SJCRH30 (cell line): Measurements from ENCODE around the gene PCDHAC1. TPM values are rescaled to one million over a fixed set of nuclear protein-coding genes. Genes with fewer than 3 reads are reported as not detected.

Experiments used
- DNase-seq, 2 experiments: peaks; one replicate each; pipeline ENCODE4 v3.0.0-alpha.2; 2015 to 2020
- H3K27ac ChIP-seq: fragments of 250-450 bp; sonication (Bioruptor Pico); 2 replicates; pipeline ENCODE4 v1.5.1; 2020; ENCODE audit warnings: mild to moderate bottlenecking, moderate library complexity
- H3K27me3 ChIP-seq: fragments of 250-450 bp; sonication (Bioruptor Pico); 2 replicates; pipeline ENCODE4 v1.5.1; 2020; ENCODE audit warnings: mild to moderate bottlenecking, moderate library complexity
- H3K36me3 ChIP-seq: fragments of 250-450 bp; sonication (Bioruptor Pico); 2 replicates; pipeline ENCODE4 v1.5.1; 2020; ENCODE audit warnings: mild to moderate bottlenecking, moderate library complexity
- H3K4me1 ChIP-seq: fragments of 250-450 bp; sonication (Bioruptor Pico); 2 replicates; pipeline ENCODE4 v1.5.1; 2020; ENCODE audit warnings: mild to moderate bottlenecking, moderate library complexity
- H3K4me3 ChIP-seq: fragments of 250-450 bp; sonication (Bioruptor Pico); 2 replicates; pipeline ENCODE4 v1.5.1; 2020; ENCODE audit warnings: mild to moderate bottlenecking, moderate library complexity
- H3K9me3 ChIP-seq: fragments of 250-450 bp; sonication (Bioruptor Pico); replicated peaks from 2 replicates; pipeline ENCODE4 v1.5.1; 2020; ENCODE audit warnings: mild to moderate bottlenecking, moderate library complexity
- total RNA-seq: library from RNA; depleted of rRNA; stranded (reverse); fragments of >200 nt; shearing (Covaris generic); gene quantifications from 2 replicates; pipeline ENCODE4 v1.2.3, GENCODE V29; 2014

PCDHAC1 gene
- total RNA-seq, 1 experiment from 2014 or later = not detected

DNA sequence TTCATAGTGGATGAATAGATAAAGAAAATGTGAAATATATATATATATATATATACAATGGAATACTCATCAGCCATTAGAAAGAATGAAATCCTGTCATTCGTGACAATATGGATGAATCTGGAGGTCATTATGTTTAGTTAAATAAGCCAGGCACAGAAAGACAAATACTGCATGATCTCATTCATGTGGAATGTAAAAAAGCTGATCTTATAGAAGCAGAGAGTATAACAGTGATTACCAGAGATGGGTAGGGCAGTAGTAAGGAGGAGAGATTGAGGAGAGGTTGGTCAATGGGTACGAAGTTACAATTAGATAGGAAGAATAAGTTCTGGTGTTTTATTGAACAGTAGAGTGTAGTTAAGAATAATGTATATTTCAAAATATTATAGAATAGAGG, 20.5 kb downstream of the PCDHAC1 start:
- H3K27ac ChIP-seq = no peak overlapping the region
- H3K9me3 ChIP-seq = no peaks in the 10 kb centered on the region
- DNase-seq = no peak
- H3K4me3 ChIP-seq = no peak overlapping the region
- no peaks in the 10 kb centered on the region for H3K4me1 ChIP-seq
- H3K27me3 ChIP-seq = 0 out of 2 replicates have a peak, but pooled peaks cover 3% of the 10 kb centered on the region
- no peaks in the 10 kb centered on the region for H3K36me3 ChIP-seq

DNA sequence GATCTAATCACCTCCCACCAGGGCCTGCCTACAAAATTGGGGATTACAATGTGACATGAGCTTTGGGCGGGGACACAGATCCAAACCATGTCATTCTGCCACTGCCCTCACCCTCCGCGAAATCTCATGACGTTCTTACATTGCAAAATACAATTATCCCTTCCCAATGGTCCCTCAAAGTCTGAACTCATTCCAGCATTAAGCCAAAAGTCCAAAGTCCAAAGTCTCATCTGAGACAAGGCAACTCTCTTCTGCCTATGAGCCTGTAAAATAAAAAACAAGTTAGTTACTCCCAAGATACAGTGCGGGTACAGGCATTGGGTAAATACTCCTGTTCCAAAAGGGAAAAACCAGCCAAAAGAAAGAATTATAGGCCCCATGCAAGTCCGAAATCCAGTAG, 25.5 kb downstream of the PCDHAC1 start:
- H3K36me3 ChIP-seq = no peaks in the 10 kb centered on the region
- no peaks in the 10 kb centered on the region for H3K9me3 ChIP-seq
- H3K4me3 ChIP-seq = no peak overlapping the region
- no peak for DNase-seq
- no peak overlapping the region for H3K27ac ChIP-seq
- no peaks in the 10 kb centered on the region for H3K4me1 ChIP-seq
- 0 out of 2 replicates have a peak, but pooled peaks cover 3% of the 10 kb centered on the region for H3K27me3 ChIP-seq

DNA sequence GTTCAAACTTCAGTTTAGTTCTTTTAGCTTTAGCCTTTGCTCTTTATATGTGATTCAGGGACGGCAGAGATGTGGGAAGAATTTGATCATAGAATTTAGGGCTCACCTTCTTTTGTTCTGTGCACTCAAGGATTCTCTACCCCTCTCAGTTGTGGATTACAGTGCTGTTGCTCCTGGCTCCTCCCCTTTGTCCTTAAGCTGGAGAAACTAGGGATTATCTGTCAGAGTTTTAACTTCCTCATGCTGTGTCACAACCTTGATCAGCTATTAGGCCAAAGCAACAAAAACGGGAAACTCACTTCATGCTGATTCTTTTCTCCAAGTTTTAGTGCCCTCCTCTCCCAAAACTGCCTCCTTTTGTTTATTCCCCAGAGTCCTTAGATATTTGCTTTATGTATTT, 27.1 kb downstream of the PCDHAC1 start:
- 0 out of 2 replicates have a peak, but pooled peaks cover 2% of the 10 kb centered on the region for H3K27me3 ChIP-seq
- no peak overlapping the region for H3K4me3 ChIP-seq
- no peak for DNase-seq
- no peaks in the 10 kb centered on the region for H3K9me3 ChIP-seq
- H3K27ac ChIP-seq = no peak overlapping the region
- H3K36me3 ChIP-seq = no peaks in the 10 kb centered on the region
- H3K4me1 ChIP-seq = no peaks in the 10 kb centered on the region

DNA sequence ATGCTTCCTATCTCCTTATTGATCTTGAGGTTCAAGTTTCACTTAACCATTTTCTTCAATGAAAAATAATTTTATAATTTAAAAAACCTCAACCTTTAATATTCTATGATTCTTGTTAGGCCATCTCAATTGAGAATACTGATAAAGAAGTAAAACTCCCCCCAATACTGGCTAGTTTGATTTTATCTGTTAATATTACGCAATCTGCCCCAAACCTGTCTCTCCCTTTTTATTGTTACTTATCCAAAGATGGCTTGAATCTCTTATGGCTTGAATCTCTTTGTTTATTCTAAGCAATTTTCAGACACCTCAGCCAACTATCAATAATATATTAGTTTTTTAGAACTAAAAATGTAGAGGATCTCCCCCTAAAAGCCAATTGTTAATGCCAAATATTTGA, 36.1 kb downstream of the PCDHAC1 start:
- Histone ChIP-seq H3K9me3 (no peaks in the 10 kb centered on the region), H3K4me1 (no peaks in the 10 kb centered on the region), H3K27me3 (no peaks in the 10 kb centered on the region), H3K4me3 (no peak overlapping the region), H3K36me3 (no peaks in the 10 kb centered on the region), H3K27ac (no peak overlapping the region)
- DNase-seq = no peak

DNA sequence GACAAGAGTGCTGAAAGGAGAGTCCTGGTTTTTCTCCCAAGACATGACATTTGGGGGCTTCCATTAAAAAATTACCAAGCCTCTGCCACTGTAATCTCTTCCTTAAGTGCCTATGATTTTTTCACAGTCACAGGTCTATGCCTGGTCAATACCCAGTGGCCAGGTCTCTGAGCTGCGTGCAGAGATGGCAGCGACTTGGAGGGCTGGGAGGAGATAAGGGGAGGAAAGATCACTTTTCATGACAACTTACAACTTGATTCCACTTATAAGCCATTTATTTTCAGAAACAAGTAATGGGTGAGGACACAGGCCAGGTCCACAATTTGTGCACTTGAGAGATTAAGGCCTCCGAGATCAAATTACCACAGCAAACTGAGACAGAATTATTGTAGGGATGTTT, 38.3 kb downstream of the PCDHAC1 start:
- no peaks in the 10 kb centered on the region for H3K27me3 ChIP-seq
- H3K27ac ChIP-seq = no peak overlapping the region
- H3K4me3 ChIP-seq = no peak overlapping the region
- DNase-seq = no peak
- no peaks in the 10 kb centered on the region for H3K9me3 ChIP-seq
- H3K4me1 ChIP-seq = no peaks in the 10 kb centered on the region
- H3K36me3 ChIP-seq = no peaks in the 10 kb centered on the region

DNA sequence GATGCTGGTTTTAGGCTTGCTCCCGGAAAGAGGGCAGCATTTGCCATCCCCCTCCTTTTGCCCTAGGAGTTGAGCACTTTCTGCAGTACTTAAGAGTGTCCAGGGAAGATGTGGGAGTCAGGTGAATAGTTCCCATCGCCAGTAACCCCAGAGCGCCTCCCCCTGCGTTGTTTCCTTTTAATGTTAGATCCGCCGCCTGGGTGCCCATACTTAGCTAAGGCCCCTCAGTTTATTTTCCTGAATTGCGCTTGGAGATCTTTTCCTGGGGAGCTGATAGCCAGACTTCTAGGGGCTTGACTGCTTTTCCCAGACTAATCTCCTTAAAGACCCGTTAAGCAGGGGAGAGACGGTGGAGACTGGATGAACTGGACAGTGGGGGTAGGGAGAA, 39.8 kb downstream of the PCDHAC1 start:
- Histone ChIP-seq H3K9me3 (no peaks in the 10 kb centered on the region), H3K36me3 (no peaks in the 10 kb centered on the region), H3K4me1 (no peaks in the 10 kb centered on the region), H3K27me3 (no peaks in the 10 kb centered on the region), H3K27ac (no peak overlapping the region), H3K4me3 (no peak overlapping the region)
- DNase-seq = no peak

DNA sequence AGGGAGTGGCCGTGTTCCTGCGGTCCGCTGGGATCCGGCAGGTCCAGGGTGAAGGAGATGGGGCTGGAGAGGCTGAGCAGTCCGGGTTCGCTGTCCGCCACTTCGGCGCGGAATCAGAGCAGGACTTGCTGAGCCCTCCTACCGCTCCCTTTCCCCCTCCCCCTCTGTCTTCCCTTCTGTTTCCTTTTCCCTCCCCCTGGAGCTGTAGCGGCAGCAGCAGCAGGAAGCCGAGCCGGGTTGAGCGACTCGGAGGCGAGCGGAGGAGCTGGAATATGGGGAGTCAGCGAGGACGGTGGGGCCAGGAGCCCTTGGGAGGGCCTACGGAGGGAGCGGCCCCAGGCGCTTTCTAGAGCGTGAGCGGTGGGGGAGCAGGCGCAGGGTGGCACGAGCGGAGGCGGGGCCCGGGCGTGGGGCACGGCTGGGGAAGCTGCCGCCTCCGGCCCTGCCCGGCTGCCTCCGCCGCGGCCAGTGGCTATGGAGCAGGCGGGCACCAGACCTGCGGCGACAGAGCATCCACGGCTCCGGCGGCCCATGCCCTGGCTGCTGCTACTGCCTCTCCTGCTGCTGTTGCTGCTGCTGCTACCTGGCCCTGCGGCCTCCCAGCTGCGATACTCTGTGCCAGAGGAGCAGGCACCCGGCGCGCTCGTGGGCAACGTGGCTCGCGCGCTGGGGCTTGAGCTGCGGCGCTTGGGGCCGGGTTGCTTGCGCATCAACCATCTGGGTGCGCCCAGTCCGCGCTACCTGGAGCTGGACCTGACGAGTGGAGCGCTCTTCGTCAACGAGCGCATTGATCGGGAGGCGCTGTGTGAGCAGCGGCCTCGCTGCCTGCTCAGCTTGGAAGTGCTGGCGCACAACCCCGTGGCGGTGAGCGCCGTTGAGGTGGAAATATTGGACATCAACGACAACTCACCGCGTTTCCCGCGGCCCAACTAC, 40.5 kb downstream of the PCDHAC1 start, which contains the start of gene PCDHAC2:
TSS of gene PCDHAC2 (plus strand) at position 184 of the 933 bp plus-strand sequence. CDS start at position 475, 291 bp downstream.
- H3K36me3 ChIP-seq = no peaks in the 10 kb centered on the region
- DNase-seq = no peak
- no peaks in the 10 kb centered on the region for H3K4me1 ChIP-seq
- H3K9me3 ChIP-seq = no peaks in the 10 kb centered on the region
- H3K27ac ChIP-seq = no peak within 1 kb of the TSS
- H3K27me3 ChIP-seq = no peaks in the 10 kb centered on the region
- H3K4me3 ChIP-seq = no peak within 1 kb of the TSS

DNA sequence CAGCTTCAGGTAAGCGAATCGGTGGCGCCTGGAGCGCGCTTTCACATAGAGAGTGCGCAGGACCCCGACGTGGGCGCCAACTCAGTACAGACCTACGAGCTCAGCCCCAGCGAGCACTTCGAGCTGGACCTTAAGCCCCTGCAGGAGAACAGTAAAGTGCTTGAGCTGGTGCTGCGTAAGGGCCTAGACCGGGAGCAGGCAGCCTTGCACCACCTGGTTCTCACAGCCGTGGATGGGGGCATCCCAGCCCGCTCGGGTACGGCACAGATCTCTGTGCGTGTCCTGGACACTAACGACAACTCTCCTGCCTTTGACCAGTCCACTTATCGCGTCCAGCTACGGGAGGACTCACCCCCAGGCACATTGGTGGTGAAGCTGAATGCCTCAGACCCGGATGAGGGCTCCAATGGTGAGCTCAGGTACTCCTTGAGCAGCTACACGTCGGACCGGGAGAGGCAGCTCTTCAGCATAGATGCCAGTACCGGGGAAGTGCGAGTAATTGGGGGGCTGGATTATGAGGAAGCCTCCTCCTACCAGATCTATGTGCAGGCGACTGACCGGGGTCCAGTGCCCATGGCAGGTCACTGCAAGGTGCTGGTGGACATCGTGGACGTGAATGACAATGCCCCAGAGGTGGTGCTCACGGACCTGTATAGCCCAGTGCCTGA, 41.3 kb downstream of the PCDHAC1 start:
- DNase-seq = no peak
- no peak overlapping the region for H3K27ac ChIP-seq

DNA sequence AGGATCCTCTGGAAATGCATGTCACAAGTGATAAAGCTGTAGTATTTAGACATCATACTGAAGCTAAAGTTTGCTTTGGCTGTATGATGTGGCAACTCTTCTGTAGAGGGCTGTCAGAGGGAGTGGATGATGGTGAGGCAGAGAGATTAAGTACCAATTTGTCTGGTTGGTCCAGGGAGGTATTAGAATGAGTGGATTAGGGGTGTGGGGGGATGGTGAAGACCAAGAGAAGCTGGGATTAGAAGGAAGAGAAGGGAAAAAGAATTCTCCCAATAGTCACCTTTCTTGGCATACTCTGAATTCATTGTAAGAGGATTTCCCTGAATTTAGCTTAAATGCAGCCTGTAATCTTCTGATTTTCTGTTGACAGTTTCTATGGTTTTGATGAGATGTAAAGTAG, 43.8 kb downstream of the PCDHAC1 start:
- Histone ChIP-seq H3K27me3 (no peaks in the 10 kb centered on the region), H3K36me3 (no peaks in the 10 kb centered on the region), H3K4me3 (no peak overlapping the region), H3K9me3 (no peaks in the 10 kb centered on the region), H3K27ac (no peak overlapping the region), H3K4me1 (no peaks in the 10 kb centered on the region)
- DNase-seq = no peak

More for the DNA sequence above, 41.3 kb downstream of the PCDHAC1 start:
- Histone ChIP-seq H3K27me3 (no peaks in the 10 kb centered on the region), H3K9me3 (no peaks in the 10 kb centered on the region), H3K4me3 (no peak overlapping the region), H3K36me3 (no peaks in the 10 kb centered on the region), H3K4me1 (no peaks in the 10 kb centered on the region)

DNA sequence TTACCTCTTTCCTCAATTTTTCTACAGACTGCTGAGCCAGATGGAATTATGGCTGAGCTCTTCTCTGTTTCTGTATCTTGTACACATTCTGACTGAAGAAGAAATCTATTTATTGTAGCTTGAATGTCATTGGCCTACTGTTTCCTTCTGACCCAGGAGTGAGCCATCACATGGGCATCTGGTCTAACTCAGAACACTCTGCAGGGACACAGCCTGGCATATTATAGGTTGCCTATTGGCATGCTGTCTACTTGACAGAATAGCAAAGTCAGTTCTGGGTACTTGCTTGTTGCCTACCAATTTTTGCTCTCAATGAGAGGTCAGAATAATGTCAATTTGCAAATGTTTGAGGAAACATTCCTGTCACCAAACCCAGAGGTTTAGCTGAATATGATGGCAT, 47.5 kb downstream of the PCDHAC1 start:
- H3K27ac ChIP-seq = no peak overlapping the region

DNA sequence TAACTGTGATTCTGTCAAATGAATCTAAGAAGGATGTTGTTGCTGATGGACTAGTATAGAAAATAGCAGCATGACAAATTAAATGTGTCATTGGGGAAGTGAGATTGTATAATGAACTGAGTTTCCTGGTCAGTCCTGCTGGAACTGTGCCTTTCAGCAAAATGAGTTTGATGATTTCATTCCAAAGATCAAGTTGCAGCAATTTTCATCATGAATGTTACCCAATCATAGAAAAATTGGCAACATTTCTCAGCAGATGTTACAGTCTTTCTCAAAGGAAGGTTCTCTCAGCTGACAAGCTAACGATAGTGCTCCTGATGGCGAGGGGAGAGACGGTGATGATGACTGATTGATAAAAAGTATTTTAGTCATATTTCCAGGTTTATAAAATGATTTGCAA, 50.9 kb downstream of the PCDHAC1 start:
- H3K36me3 ChIP-seq = no peaks in the 10 kb centered on the region
- no peaks in the 10 kb centered on the region for H3K27me3 ChIP-seq
- DNase-seq = peak in 1 of 2 experiments; percentile 6
- H3K4me1 ChIP-seq = no peaks in the 10 kb centered on the region
- H3K4me3 ChIP-seq = no peak overlapping the region
- H3K27ac ChIP-seq = no peak overlapping the region
- no peaks in the 10 kb centered on the region for H3K9me3 ChIP-seq

More for the DNA sequence above, 47.5 kb downstream of the PCDHAC1 start:
- Histone ChIP-seq H3K27me3 (no peaks in the 10 kb centered on the region), H3K4me1 (no peaks in the 10 kb centered on the region), H3K36me3 (no peaks in the 10 kb centered on the region), H3K9me3 (no peaks in the 10 kb centered on the region), H3K4me3 (no peak overlapping the region)
- DNase-seq = no peak

DNA sequence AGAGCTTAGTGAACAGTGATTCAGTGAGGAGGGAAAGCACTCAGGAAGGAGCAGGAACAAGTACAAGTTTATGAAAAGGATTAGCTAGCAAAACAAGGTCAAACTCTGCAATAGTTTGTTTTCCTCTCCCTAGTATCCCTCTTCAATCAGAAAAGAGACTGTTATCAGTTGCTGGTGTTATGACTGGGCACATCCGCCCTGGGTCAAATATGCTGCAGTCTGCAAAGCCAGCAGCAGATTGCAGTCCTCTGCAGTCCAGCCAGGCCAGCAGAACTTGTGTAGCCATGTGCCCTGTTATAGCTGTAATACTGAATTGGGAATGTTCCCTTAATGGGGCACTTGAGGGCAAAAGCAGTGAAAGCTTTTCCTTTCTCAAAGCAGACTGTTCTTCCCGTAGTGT, 52.2 kb downstream of the PCDHAC1 start:
- no peaks in the 10 kb centered on the region for H3K4me1 ChIP-seq
- no peaks in the 10 kb centered on the region for H3K9me3 ChIP-seq
- H3K27ac ChIP-seq = no peak overlapping the region
- no peak overlapping the region for H3K4me3 ChIP-seq
- H3K36me3 ChIP-seq = no peaks in the 10 kb centered on the region
- no peak for DNase-seq
- no peaks in the 10 kb centered on the region for H3K27me3 ChIP-seq

DNA sequence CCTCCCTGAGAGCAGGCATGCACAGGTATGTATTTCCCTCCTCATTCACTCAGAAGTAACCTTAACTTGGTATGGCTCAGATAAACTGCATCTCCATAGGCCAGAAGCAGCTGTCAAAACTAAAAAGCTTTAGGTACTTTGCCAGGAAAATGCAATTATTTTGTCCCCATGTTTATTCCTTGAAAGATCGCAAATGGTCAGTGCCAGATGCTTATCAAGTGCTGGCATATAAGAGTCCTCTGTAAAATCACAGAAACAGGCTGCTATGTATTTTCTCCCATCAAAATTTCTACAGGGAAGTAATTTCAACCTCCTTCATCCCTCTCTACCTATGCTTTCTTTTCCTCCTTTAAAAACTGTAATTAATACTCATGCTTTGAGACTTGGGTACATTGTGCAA, 52.9 kb downstream of the PCDHAC1 start:
- Histone ChIP-seq H3K36me3 (no peaks in the 10 kb centered on the region), H3K4me3 (no peak overlapping the region), H3K9me3 (no peaks in the 10 kb centered on the region), H3K27me3 (no peaks in the 10 kb centered on the region), H3K4me1 (no peaks in the 10 kb centered on the region), H3K27ac (no peak overlapping the region)
- no peak for DNase-seq
